HepG2 (cell line): ENCODE measurements around the gene HCRTR1. TPM values are rescaled to one million over a fixed set of nuclear protein-coding genes. Genes with fewer than 3 reads are reported as not detected.

Experiments
- ATAC-seq: fragments of 200-7000 bp; cut with Tn5 transposase; 3 replicates; pipeline ENCODE4 v1.9.1; 2020; ENCODE audit warnings: mild to moderate bottlenecking, moderate library complexity
- BruUV-seq: library from RNA; stranded (reverse); fragments of 400-500 nt; replicated peaks from 2 replicates; lab custom pipeline; 2021; lab: Mats Ljungman, UMichigan
- CTCF ChIA-PET: fragments of 300-600 bp; formaldehyde crosslinking; extraction: SDS; loops from one replicate; lab custom pipeline; 2021; ENCODE audit warnings: low total read pairs, inconsistent platforms, low intra/inter-chr PET ratio; lab: Yijun Ruan, JAX
- POLR2A ChIA-PET: fragments of 350-600 bp; sonication (Branson Sonifier 250); formaldehyde crosslinking; loops from one replicate; lab custom pipeline; 2020; ENCODE audit warnings: antibody characterized with exemption, inconsistent platforms; lab: Yijun Ruan, JAX
- DNase-seq: peaks from one replicate; pipeline ENCODE4 v3.0.0-alpha.2; 2015; ENCODE audit warnings: low spot score
- FAIRE-seq: peaks from 3 replicates; lab custom pipeline; 2011; peaks lifted over from hg19 to GRCh38; lab: Jason Lieb, UNC
- H2AFZ ChIP-seq: one replicate; pipeline ENCODE4 v1.6.1; 2011; ENCODE audit warnings: low read length, inconsistent platforms
- H3K27ac ChIP-seq: fragments of 300-600 bp; 3 replicates; pipeline ENCODE4 v1.8.0; 2011; ENCODE audit warnings: mixed run types, mild to moderate bottlenecking, mixed read lengths, low read length, inconsistent platforms; ENCODE audit not compliant: insufficient read depth; ENCODE audit errors: extremely low read length
- H3K27me3 ChIP-seq, 2 experiments: fragments of 200-600 bp in 1 of 2; 2 replicates in 1 of 2; 3 replicates in 1 of 2; pipeline versions ENCODE4 v1.6.0 to v1.8.0; 2011; ENCODE audit warnings: low read length in 2 of 2, mild to moderate bottlenecking in 2 of 2, moderate library complexity in 2 of 2, inconsistent platforms in 1 of 2; ENCODE audit not compliant: insufficient read depth in 2 of 2, control insufficient read depth in 1 of 2
- H3K36me3 ChIP-seq, 2 experiments: fragments of 200-600 bp in 1 of 2; replicated peaks in 1 of 2; 2 replicates in 1 of 2; 3 replicates in 1 of 2; pipeline versions ENCODE4 v1.5.1 to v1.8.0; 2011; ENCODE audit warnings: low read length in 2 of 2, inconsistent platforms in 1 of 2; ENCODE audit not compliant: insufficient read depth in 2 of 2, control insufficient read depth in 1 of 2
- H3K4me1 ChIP-seq: 2 replicates; pipeline ENCODE4 v1.5.1; 2012; ENCODE audit warnings: low read length, inconsistent platforms; ENCODE audit not compliant: insufficient read depth
- H3K4me2 ChIP-seq: 2 replicates; pipeline ENCODE4 v1.6.0; 2011; ENCODE audit warnings: low read depth, low read length, inconsistent platforms
- H3K4me3 ChIP-seq, 3 experiments: fragments of 200-600 bp in 1 of 3; sonication (generic), shearing (Covaris generic) in 1 of 3; replicated peaks in 1 of 3; 2 replicates each; pipeline ENCODE4 v1.5.1; 2011 to 2016; ENCODE audit warnings: low read length in 3 of 3, inconsistent platforms in 2 of 3, low read depth in 2 of 3, mild to moderate bottlenecking in 2 of 3, control low read depth in 1 of 3, mixed read lengths in 1 of 3; ENCODE audit not compliant: insufficient read depth in 1 of 3
- H3K79me2 ChIP-seq: one replicate; pipeline ENCODE4 v1.6.1; 2011; ENCODE audit warnings: low read length, inconsistent platforms; ENCODE audit not compliant: insufficient read depth
- H3K9ac ChIP-seq: 2 replicates; pipeline ENCODE4 v1.6.0; 2011; ENCODE audit warnings: mild to moderate bottlenecking, low read depth, low read length, inconsistent platforms; ENCODE audit not compliant: insufficient read depth
- H3K9me3 ChIP-seq: 2 replicates; pipeline ENCODE4 v1.5.1; 2012; ENCODE audit warnings: mild to moderate bottlenecking, low read length
- H4K20me1 ChIP-seq: 2 replicates; pipeline ENCODE4 v1.6.0; 2011; ENCODE audit warnings: inconsistent platforms, mild to moderate bottlenecking, low read length, moderate library complexity; ENCODE audit not compliant: insufficient read depth
- FOXP1 ChIP-seq, 2 experiments: fragments of 450-650 bp in 1 of 2; IDR thresholded peaks; 2 replicates each; pipeline ENCODE4 v1.6.1; 2017 to 2018; ENCODE audit warnings: antibody characterized with exemption in 1 of 2
- HCFC1 ChIP-seq: fragments of 150-350 bp; IDR thresholded peaks from 2 replicates; pipeline ENCODE4 v1.6.1; 2014; ENCODE audit warnings: low read depth, low read length
- HNRNPL ChIP-seq: fragments of 200-400 bp; formaldehyde crosslinking; IDR thresholded peaks from 2 replicates; pipeline ENCODE4 v1.6.1; 2017; ENCODE audit warnings: mild to moderate bottlenecking, low read depth, low read length
- KMT2B ChIP-seq: IDR thresholded peaks from 2 replicates; pipeline ENCODE4 v1.6.1; 2016; ENCODE audit warnings: missing genetic modification reagents, missing compliant biosample characterization
- RFX1 ChIP-seq: fragments of 450-650 bp; IDR thresholded peaks from 2 replicates; pipeline ENCODE4 v1.6.1; 2017
- SATB2 ChIP-seq: sonication (generic); formaldehyde crosslinking; IDR thresholded peaks from 2 replicates; pipeline ENCODE4 v1.5.0; 2020; ENCODE audit warnings: missing genetic modification reagents
- ZNF598 ChIP-seq: sonication (generic); formaldehyde crosslinking; IDR thresholded peaks from 2 replicates; pipeline ENCODE4 v1.5.1; 2020; ENCODE audit warnings: mild to moderate bottlenecking, missing genetic modification reagents, borderline replicate concordance
- WGBS: methylation state at CpG from one replicate; pipeline ENCODE4 v1.1.6; 2017; ENCODE audit warnings: low lambda C conversion rate; 5-methylcytosine and 5-hydroxymethylcytosine counted together
- in situ Hi-C: cut with HindIII; loops from 2 replicates; pipeline ENCODE4 v1.10.0; 2017; ENCODE audit warnings: low pct_unique_long_range_greater_than_20kb; ENCODE audit not compliant: extremely low pct_ligation_motif_present
- intact Hi-C: fragments of 100-400 bp; cut with micrococcal nuclease; formaldehyde crosslinking; loops from one replicate; pipeline ENCODE4 v1.10.0; 2022; ENCODE audit not compliant: unreplicated experiment
- polyA plus RNA-seq, 8 experiments: library from polyadenylated mRNA; depleted of rRNA in 3 of 8; stranded (reverse) in 7 of 8; unstranded in 1 of 8; fragments of >200 nt; fragmentation: Illumina TruSeq in 4 of 8; extraction: Trizol in 4 of 8; gene quantifications; 2 replicates each; pipeline versions ENCODE4 v1.2.1 to v1.2.3, GENCODE V29; 2011 to 2016; ENCODE audit warnings: low read depth in 4 of 8, missing spikeins in 1 of 8, mixed read lengths in 1 of 8; ENCODE audit not compliant: insufficient read depth in 1 of 8
- total RNA-seq, 5 experiments: library from RNA; depleted of rRNA; stranded (reverse); fragments of >200 nt; fragmentation: Illumina TruSeq; extraction: Trizol; gene quantifications; 2 replicates each; pipeline ENCODE4 v1.2.3, GENCODE V29; 2016; ENCODE audit warnings: low read depth in 1 of 5
- TF ChIP-seq, protein P1 (sequence below): IDR thresholded peaks from 2 replicates; pipeline ENCODE4 v1.6.1; 2016; ENCODE audit warnings: missing genetic modification reagents, missing compliant biosample characterization

HCRTR1 gene
- total and polyA plus RNA-seq, 2 of the 13 experiments (the other 11 are each of a cell fraction or from before 2014, with no cell fraction given), result not detected

DNA sequence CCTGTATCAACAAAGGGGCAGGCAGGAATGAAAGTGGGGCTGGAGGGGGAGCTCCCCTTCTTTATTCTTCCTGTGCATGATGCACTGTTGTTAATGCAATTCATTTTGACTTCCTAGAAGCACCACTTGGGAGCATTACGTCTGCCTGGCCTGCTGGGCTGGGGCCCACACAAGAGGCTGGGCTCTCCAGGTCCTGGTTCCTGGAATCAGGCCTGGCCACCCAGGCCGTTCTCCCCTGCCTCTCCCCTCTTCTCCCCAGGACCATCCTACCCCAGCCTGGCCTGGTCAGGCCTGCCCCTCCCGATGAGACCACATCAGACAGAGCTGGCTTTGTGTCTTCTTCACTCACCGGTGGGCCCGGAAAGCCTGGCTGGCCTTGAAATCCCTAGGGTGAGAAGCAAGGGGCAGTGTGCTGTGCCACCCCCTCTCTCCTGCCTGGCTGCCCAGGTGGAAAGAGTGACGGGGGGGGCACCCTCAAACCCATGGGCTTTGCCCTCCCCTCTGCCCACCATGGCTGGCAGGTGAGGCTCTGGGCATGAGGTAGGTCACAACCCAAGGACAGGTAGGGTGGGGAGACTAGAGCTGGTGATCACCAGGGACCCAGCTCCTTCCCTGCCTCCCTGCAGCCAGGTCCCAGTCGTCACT is 47.9 kb downstream of the HCRTR1 start:
- Histone ChIP-seq H3K4me3 (no peak overlapping the region), H3K36me3 (no peaks in the 10 kb centered on the region), H4K20me1 (no peaks in the 10 kb centered on the region), H3K4me2 (no peak overlapping the region), H3K27me3 (no peaks in the 10 kb centered on the region), H2AFZ (no peak overlapping the region), H3K9ac (no peak overlapping the region), H3K9me3 (no peaks in the 10 kb centered on the region), H3K4me1 (peaks cover 10% of the 10 kb centered on the region), H3K27ac (no peak overlapping the region), H3K79me2 (no peaks in the 10 kb centered on the region)
- FAIRE-seq (no peak), ATAC-seq (no peak), DNase-seq (no peak)
- TF ChIP-seq SATB2 (no peak), HCFC1 (no peak), HNRNPL (peak; percentile 88; the same call in 1 of the 2 replicates)
- intact Hi-C loops (no loop called here), in situ Hi-C loops (loop anchor here (5.0 kb wide), 2 partner anchors 37 to 122 kb away; partner anchors contain the start of gene COL16A1)
- CTCF ChIA-PET, result interaction anchor here (1.9 kb wide), 1 partner anchor 50 kb away, joined by 6 read pairs; no protein-coding TSS in a partner anchor
- WGBS, result 74% methylated on average over 6 of the region's 7 CpGs
- POLR2A ChIA-PET, result interaction anchor here (1.2 to 3.8 kb wide), 4 partner anchors 36 to 124 kb away, joined by 3 to 24 read pairs (median 8); partner anchors contain the start of gene COL16A1
- BruUV-seq, result no TSS peak

DNA sequence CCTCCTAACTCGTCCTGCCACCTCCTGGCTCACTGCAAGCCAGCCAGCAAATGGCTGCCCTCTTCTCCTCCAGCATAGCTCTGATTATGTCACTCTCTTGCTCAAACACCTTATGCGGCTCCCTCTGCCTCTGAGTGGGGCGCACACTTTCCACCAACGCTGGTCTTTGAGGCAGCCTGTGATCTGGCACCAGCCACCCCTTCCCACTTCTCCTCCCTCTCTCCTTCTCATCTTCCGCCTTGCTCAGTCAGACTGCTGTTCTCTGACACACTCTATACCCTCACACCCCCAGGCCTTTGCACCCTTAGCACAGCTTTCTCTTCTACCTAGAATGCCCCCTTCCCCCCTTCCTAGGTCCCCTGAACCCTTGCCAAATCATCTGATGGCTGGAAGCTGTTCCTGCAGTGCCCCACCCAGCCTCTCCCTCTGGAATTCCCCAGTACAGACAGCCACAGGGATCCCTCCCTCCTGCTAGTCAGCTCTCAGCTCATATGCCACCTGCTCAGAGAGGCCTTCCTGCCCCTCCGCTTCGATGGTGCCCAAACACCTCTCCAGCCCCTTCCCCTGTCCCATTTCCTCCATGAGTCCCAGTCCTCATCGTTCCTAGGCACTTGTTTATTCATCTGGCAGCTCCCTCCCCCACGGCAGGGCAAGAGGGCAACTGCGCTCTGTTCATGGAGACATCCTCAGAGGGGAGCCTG is 48.9 kb downstream of the HCRTR1 start:
- ChIA-PET CTCF (interaction anchor here (0.9 to 1.9 kb wide), 2 partner anchors 49 to 123 kb away, joined by 3 to 6 read pairs; no protein-coding TSS in a partner anchor), POLR2A (interaction anchor here (1.0 to 3.8 kb wide), 3 partner anchors 35 to 49 kb away, joined by 3 to 24 read pairs (median 3); partner anchors contain the start of gene COL16A1)
- no peak overlapping the region for H2AFZ ChIP-seq
- intact Hi-C loops, result no loop called here
- no peak overlapping the region for H3K9ac ChIP-seq
- 67% methylated on average over 10 of the region's 10 CpGs for WGBS
- no peaks in the 10 kb centered on the region for H3K36me3 ChIP-seq
- H3K4me2 ChIP-seq, result no peak overlapping the region
- FAIRE-seq, result no peak
- H3K27ac ChIP-seq, result no peak overlapping the region
- BruUV-seq, result no TSS peak
- in situ Hi-C loops, result loop anchor here (5.0 kb wide), 2 partner anchors 36 to 121 kb away; partner anchors contain the start of gene COL16A1
- no peak for DNase-seq
- no peaks in the 10 kb centered on the region for H3K9me3 ChIP-seq
- no peaks in the 10 kb centered on the region for H3K27me3 ChIP-seq
- no peak overlapping the region for H3K4me3 ChIP-seq
- H3K4me1 ChIP-seq, result peaks cover 10% of the 10 kb centered on the region
- no peak; the same call in 2 of the 3 replicates for ATAC-seq
- no peaks in the 10 kb centered on the region for H4K20me1 ChIP-seq
- H3K79me2 ChIP-seq, result no peaks in the 10 kb centered on the region
- TF ChIP-seq, protein P1, sequence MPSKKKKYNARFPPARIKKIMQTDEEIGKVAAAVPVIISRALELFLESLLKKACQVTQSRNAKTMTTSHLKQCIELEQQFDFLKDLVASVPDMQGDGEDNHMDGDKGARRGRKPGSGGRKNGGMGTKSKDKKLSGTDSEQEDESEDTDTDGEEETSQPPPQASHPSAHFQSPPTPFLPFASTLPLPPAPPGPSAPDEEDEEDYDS (CRISPR knock-in tag), result no peak
- no peak for TF ChIP-seq ZNF598
- no peak for TF ChIP-seq FOXP1 (IDR thresholded peaks at IDR 0.05)
- TF ChIP-seq FOXP1 (CRISPR knock-in tag; IDR thresholded peaks at IDR 0.05), result no peak
- TF ChIP-seq RFX1, result no peak
- TF ChIP-seq KMT2B (CRISPR knock-in tag), result no peak
